GM12878 (cell line): ENCODE data around the gene BIN1. TPM values are rescaled to one million over a fixed set of nuclear protein-coding genes. Genes with fewer than 3 reads are reported as not detected.

Source experiments
- ATAC-seq: fragments of 200-7000 bp; cut with Tn5 transposase; 3 replicates; pipeline ENCODE4 v1.9.1; 2020; ENCODE audit warnings: mild to moderate bottlenecking, moderate library complexity
- BruUV-seq: library from RNA; stranded (reverse); fragments of 400-500 nt; replicated peaks from 2 replicates; lab custom pipeline; 2021; lab: Mats Ljungman, UMichigan
- CTCF ChIA-PET: fragments of 300-600 bp; sonication (Branson Sonifier 250); formaldehyde crosslinking; extraction: SDS; loops from one replicate; lab custom pipeline; 2021; ENCODE audit warnings: inconsistent platforms; lab: Yijun Ruan, JAX
- POLR2A ChIA-PET: fragments of 350-600 bp; formaldehyde crosslinking; extraction: SDS; loops from one replicate; lab custom pipeline; 2021; ENCODE audit warnings: inconsistent platforms; lab: Charles Lee
- RAD21 ChIA-PET: fragments of 300-600 bp; sonication (Branson Sonifier 250); formaldehyde crosslinking; loops from one replicate; lab custom pipeline; 2023; ENCODE audit warnings: antibody characterized with exemption; ENCODE audit not compliant: unreplicated experiment; lab: Charles Lee
- SMC1A ChIA-PET: fragments of 300-600 bp; sonication (Branson Sonifier 250); formaldehyde crosslinking; loops from one replicate; lab custom pipeline; 2023; ENCODE audit not compliant: unreplicated experiment, uncharacterized antibody; lab: Charles Lee
- DNase-seq: peaks from one replicate; pipeline ENCODE4 v3.0.0-alpha.2; 2011; ENCODE audit warnings: low read depth, low spot score
- FAIRE-seq: peaks from 3 replicates; lab custom pipeline; 2011; peaks lifted over from hg19 to GRCh38; lab: Jason Lieb, UNC
- H2AFZ ChIP-seq: 2 replicates; pipeline ENCODE4 v1.6.0; 2011; ENCODE audit warnings: low read depth, low read length, control low read depth; ENCODE audit not compliant: control insufficient read depth
- H3K27ac ChIP-seq: 2 replicates; pipeline ENCODE4 v1.5.1; 2011; ENCODE audit warnings: control low read depth; ENCODE audit not compliant: control insufficient read depth, insufficient read depth
- H3K27me3 ChIP-seq, 2 experiments: replicated peaks in 1 of 2; 2 replicates each; pipeline versions ENCODE4 v1.6.0 to v1.6.1; 2011; ENCODE audit warnings: low read length in 1 of 2; ENCODE audit not compliant: control insufficient read depth in 2 of 2, insufficient read depth in 2 of 2
- H3K36me3 ChIP-seq, 2 experiments: 2 replicates each; pipeline ENCODE4 v1.5.1; 2011; ENCODE audit warnings: low read length in 1 of 2; ENCODE audit not compliant: control insufficient read depth in 2 of 2, insufficient read depth in 2 of 2
- H3K4me1 ChIP-seq: 2 replicates; pipeline ENCODE4 v1.6.1; 2011; ENCODE audit warnings: mild to moderate bottlenecking, low read length, moderate library complexity, mixed read lengths; ENCODE audit not compliant: control insufficient read depth, insufficient read depth
- H3K4me2 ChIP-seq: 2 replicates; pipeline ENCODE4 v1.6.0; 2011; ENCODE audit warnings: control low read depth; ENCODE audit not compliant: control insufficient read depth, insufficient read depth
- H3K4me3 ChIP-seq: fragments of 200-600 bp; sonication (generic); 2 replicates; pipeline ENCODE4 v1.5.1; 2016
- H3K79me2 ChIP-seq: 2 replicates; pipeline ENCODE4 v1.6.0; 2011; ENCODE audit warnings: low read length; ENCODE audit not compliant: control insufficient read depth, insufficient read depth
- H3K9ac ChIP-seq: 2 replicates; pipeline ENCODE4 v1.8.0; 2011; ENCODE audit warnings: low read length, control low read depth, mixed read lengths; ENCODE audit not compliant: control insufficient read depth, insufficient read depth
- H3K9me3 ChIP-seq: replicated peaks from 3 replicates; pipeline ENCODE4 v1.5.1; 2011; ENCODE audit warnings: mild to moderate bottlenecking, low read length; ENCODE audit not compliant: control insufficient read depth, insufficient read depth
- H4K20me1 ChIP-seq: 2 replicates; pipeline ENCODE4 v1.6.0; 2011; ENCODE audit not compliant: control insufficient read depth, insufficient read depth
- BHLHE40 ChIP-seq, 2 experiments: fragments of 450-650 bp in 1 of 2; IDR thresholded peaks; 2 replicates each; pipeline ENCODE4 v1.6.1; 2011 to 2017; ENCODE audit warnings: low read depth in 2 of 2, borderline replicate concordance in 1 of 2, improper control_type of control experiment in 1 of 2, low read length in 1 of 2, mild to moderate bottlenecking in 1 of 2
- CTCF ChIP-seq, 3 experiments: IDR thresholded peaks in 2 of 3; conservative IDR thresholded peaks in 1 of 3; 2 replicates each; pipeline ENCODE4 v1.5.1; 2011; ENCODE audit warnings: low read depth in 3 of 3, low read length in 3 of 3, mild to moderate bottlenecking in 3 of 3, control low read depth in 2 of 3, moderate library complexity in 2 of 3, inconsistent platforms in 1 of 3, mixed read lengths in 1 of 3; ENCODE audit not compliant: control insufficient read depth in 2 of 3, insufficient read depth in 1 of 3; ENCODE audit errors: extremely low read depth in 1 of 3
- HDGF ChIP-seq: fragments of 450-650 bp; IDR thresholded peaks from 2 replicates; pipeline ENCODE4 v1.6.1; 2016; ENCODE audit warnings: antibody characterized with exemption
- MAX ChIP-seq: IDR thresholded peaks from 2 replicates; pipeline ENCODE4 v1.6.1; 2012; ENCODE audit warnings: low read depth, low read length, improper control_type of control experiment
- NR2C1 ChIP-seq: fragments of 450-650 bp; IDR thresholded peaks from 2 replicates; pipeline ENCODE4 v1.6.1; 2017; ENCODE audit warnings: antibody characterized with exemption, mild to moderate bottlenecking, moderate library complexity
- NR2F1 ChIP-seq: fragments of 450-650 bp; conservative IDR thresholded peaks from 2 replicates; pipeline ENCODE4 v1.6.1; 2017; ENCODE audit warnings: mild to moderate bottlenecking
- PKNOX1 ChIP-seq: fragments of 450-650 bp; IDR thresholded peaks from 2 replicates; pipeline ENCODE4 v1.6.1; 2016; ENCODE audit warnings: mild to moderate bottlenecking
- RAD21 ChIP-seq: IDR thresholded peaks from 2 replicates; pipeline ENCODE4 v1.6.1; 2011; ENCODE audit warnings: mild to moderate bottlenecking, low read depth, low read length, moderate library complexity; ENCODE audit not compliant: insufficient read depth
- SMC3 ChIP-seq: IDR thresholded peaks from 2 replicates; pipeline ENCODE4 v1.6.1; 2011; ENCODE audit warnings: low read length, improper control_type of control experiment, borderline replicate concordance
- TCF7 ChIP-seq: IDR thresholded peaks from 2 replicates; pipeline ENCODE4 v1.6.1; 2014; ENCODE audit warnings: antibody characterized with exemption, borderline replicate concordance
- USF1 ChIP-seq: IDR thresholded peaks from 2 replicates; pipeline ENCODE4 v1.6.1; 2011; ENCODE audit warnings: borderline replicate concordance, low read depth, mild to moderate bottlenecking, moderate library complexity, mixed read lengths, low read length; ENCODE audit not compliant: insufficient read depth; ENCODE audit errors: extremely low read length
- ZNF687 ChIP-seq: fragments of 450-650 bp; IDR thresholded peaks from 2 replicates; pipeline ENCODE4 v1.6.1; 2017; ENCODE audit warnings: mild to moderate bottlenecking, moderate library complexity
- WGBS: methylation state at CpG from one replicate; pipeline ENCODE4 v1.1.6; 2016; ENCODE audit warnings: low lambda C conversion rate; ENCODE audit not compliant: insufficient replicate concordance, insufficient coverage; ENCODE audit errors: missing lambda C conversion rate; 5-methylcytosine and 5-hydroxymethylcytosine counted together
- in situ Hi-C: fragments of 300-500 bp; cut with MboI; formaldehyde crosslinking; loops from 9 replicates; pipeline ENCODE4 v1.14.3; 2018; ENCODE audit warnings: mixed read lengths
- intact Hi-C: fragments of 100-400 bp; cut with micrococcal nuclease; formaldehyde crosslinking; loops from one replicate; pipeline ENCODE4 v1.14.2; 2022; ENCODE audit not compliant: unreplicated experiment
- polyA plus RNA-seq, 11 experiments: library from polyadenylated mRNA; depleted of rRNA in 4 of 11; unstranded in 6 of 11; stranded (reverse) in 5 of 11; fragments of >200 nt; fragmentation: Nextera tagmentation in 4 of 11; fragmentation: Illumina TruSeq in 1 of 11; extraction: Ambion mirVana in 4 of 11; extraction: Trizol in 1 of 11; gene quantifications; 1 replicate in 1 of 11; 2 replicates in 10 of 11; pipeline versions ENCODE4 v1.2.1 to v1.2.3, GENCODE V29; 2011 to 2016; ENCODE audit warnings: inconsistent platforms in 2 of 11, missing spikeins in 2 of 11, low read depth in 1 of 11
- total RNA-seq, 4 experiments: library from RNA; depleted of rRNA in 3 of 4; stranded (reverse); fragments of >200 nt in 3 of 4; fragmentation: Illumina TruSeq in 1 of 4; extraction: Trizol in 1 of 4; gene quantifications; 2 replicates each; pipeline versions ENCODE4 v1.2.1 to v1.2.3, GENCODE V29; 2013 to 2021

Gene BIN1
- total and polyA plus RNA-seq, 10 of the 15 experiments (the other 5 are each of a cell fraction or from before 2014, with no cell fraction given): 0.32 to 21.3 (median 11.2) TPM

- ATAC-seq: peak; percentile 43
Measured at GRCh38 chr2:127067620-127068350, 39.2 kb downstream of the BIN1 start.

More at GRCh38 chr2:127067620-127068350, 39.2 kb downstream of the BIN1 start:
- RAD21 ChIA-PET: interaction anchor here (0.6 to 2.6 kb wide), 14 partner anchors 13 to 412 kb away, joined by 3 to 22 read pairs (median 5); partner anchors contain the start of gene BIN1
- Histone ChIP-seq H3K79me2 (no peaks in the 10 kb centered on the region), H3K4me2 (no peak overlapping the region), H3K4me3 (no peak overlapping the region), H2AFZ (no peak overlapping the region), H4K20me1 (no peaks in the 10 kb centered on the region), H3K4me1 (peaks cover 11% of the 10 kb centered on the region), H3K9me3 (no peaks in the 10 kb centered on the region), H3K27me3 (no peaks in the 10 kb centered on the region), H3K27ac (no peak overlapping the region), H3K36me3 (no peaks in the 10 kb centered on the region; a peak in 1 of 4 replicates), H3K9ac (no peak overlapping the region)
- DNase-seq: no peak
- CTCF ChIA-PET: interaction anchor here (0.6 to 4.1 kb wide), 30 partner anchors 9 to 411 kb away, joined by 3 to 35 read pairs (median 4); partner anchors contain the start of gene ERCC3
- WGBS: 47% methylated on average over 19 of the region's 19 CpGs
- POLR2A ChIA-PET: no interaction called here
- no peak for FAIRE-seq
- TF ChIP-seq TCF7 (no peak), MAX (0 out of 2 replicates have a peak, but pooled peaks have one; percentile 17), NR2F1 (peak; percentile 79), RAD21 (peak; percentile 80), HDGF (0 out of 2 replicates have a peak, but pooled peaks have one; percentile 29), ZNF687 (no peak), NR2C1 (no peak), PKNOX1 (0 out of 2 replicates have a peak, but pooled peaks have one; percentile 8), CTCF (IDR thresholded peaks at IDR 0.05 in 2 of 3, conservative IDR thresholded peaks at IDR 0.05 in 1 of 3; ENCODE audit: control insufficient read depth in 2 of 3, extremely low read depth in 1 of 3, insufficient read depth in 1 of 3, low read depth in 3 of 3, low read length in 3 of 3) (peak; percentile 68 to 82 (median 78)), USF1 (peak; percentile 6), BHLHE40 (IDR thresholded peaks at IDR 0.05; ENCODE audit: borderline replicate concordance in 1 of 2, low read depth in 2 of 2, low read length in 1 of 2) (peak; percentile 92 to 96), SMC3 (peak; percentile 67)
- intact Hi-C loops: loop anchor here (5.0 kb wide), 2 partner anchors 90 to 105 kb away; no protein-coding TSS in a partner anchor
- SMC1A ChIA-PET: interaction anchor here (0.8 to 2.2 kb wide), 14 partner anchors 10 to 411 kb away, joined by 3 to 14 read pairs (median 4); partner anchors contain the start of gene BIN1
- no TSS peak for BruUV-seq
- in situ Hi-C loops: no loop called here
